ENCODE results near the gene ENTPD5. TPM values are rescaled to one million over a fixed set of nuclear protein-coding genes. Genes with fewer than 3 reads are reported as not detected.

The ENTPD5 gene
- total RNA-seq, 3 donors from 2014 or later, result 10.2 to 52.1 (median 25.0) TPM

- Histone ChIP-seq H3K4me1 (no peaks in the 10 kb centered on the region), H3K27ac (peak overlapping the region in 1 of 2 donors; percentile 17), H3K36me3 (no peaks in the 10 kb centered on the region), H3K27me3 (no peaks in the 10 kb centered on the region), H3K4me3 (no peak overlapping the region), H3K9me3 (no peaks in the 10 kb centered on the region)
- intact Hi-C loops (cut with DNase I; ENCODE audit: low total_unique reads), result no loop called here
- DNase-seq (ENCODE audit: low spot score in 2 of 2), result no peak
- no peak for TF ChIP-seq POLR2AphosphoS5 (IDR thresholded peaks at IDR 0.05)
- TF ChIP-seq CTCF (IDR thresholded peaks at IDR 0.05), result no peak
- TF ChIP-seq POLR2A (IDR thresholded peaks at IDR 0.05), result no peak
These were observed 74.5 kb downstream of the ENTPD5 start for GRCh38 chr14:73944432-73945158.

GRCh38 chr14:73943083-73943482 is 76.0 kb downstream of the ENTPD5 start:
- TF ChIP-seq POLR2AphosphoS5 (IDR thresholded peaks at IDR 0.05) (peak in 2 of 3 donors; percentile 39 to 58), POLR2A (IDR thresholded peaks at IDR 0.05) (no peak)
- H3K4me1 ChIP-seq, result no peaks in the 10 kb centered on the region
- intact Hi-C loops (cut with DNase I; ENCODE audit: low total_unique reads), result no loop called here
- H3K4me3 ChIP-seq, result no peak overlapping the region
- no peaks in the 10 kb centered on the region for H3K27me3 ChIP-seq
- no peaks in the 10 kb centered on the region for H3K9me3 ChIP-seq
- DNase-seq (ENCODE audit: low spot score in 2 of 2), result peak in 1 of 2 donors; percentile 30
- H3K27ac ChIP-seq, result peak overlapping the region in 1 of 2 donors; percentile 59
- H3K36me3 ChIP-seq, result no peaks in the 10 kb centered on the region

GRCh38 chr14:73942180-73942579 is 76.9 kb downstream of the ENTPD5 start:
- TF ChIP-seq CTCF (IDR thresholded peaks at IDR 0.05), result no peak
- no peak for TF ChIP-seq POLR2A (IDR thresholded peaks at IDR 0.05)
- TF ChIP-seq POLR2AphosphoS5 (IDR thresholded peaks at IDR 0.05), result no peak
- H3K27ac ChIP-seq, result peak overlapping the region in 1 of 2 donors; percentile 59
- H3K4me3 ChIP-seq, result no peak overlapping the region
- intact Hi-C loops (cut with DNase I; ENCODE audit: low total_unique reads), result no loop called here
- no peaks in the 10 kb centered on the region for H3K9me3 ChIP-seq
- no peak for DNase-seq (ENCODE audit: low spot score in 2 of 2)
- no peaks in the 10 kb centered on the region for H3K4me1 ChIP-seq
- no peaks in the 10 kb centered on the region for H3K27me3 ChIP-seq
- no peaks in the 10 kb centered on the region for H3K36me3 ChIP-seq

- no peak overlapping the region for H3K27ac ChIP-seq
- DNase-seq (ENCODE audit: low spot score in 2 of 2), result no peak
- no peaks in the 10 kb centered on the region for H3K4me1 ChIP-seq
- no peaks in the 10 kb centered on the region for H3K36me3 ChIP-seq
- H3K9me3 ChIP-seq, result no peaks in the 10 kb centered on the region
- no peaks in the 10 kb centered on the region for H3K27me3 ChIP-seq
- TF ChIP-seq CTCF (IDR thresholded peaks at IDR 0.05), result no peak
- no peak for TF ChIP-seq POLR2AphosphoS5 (IDR thresholded peaks at IDR 0.05)
- TF ChIP-seq POLR2A (IDR thresholded peaks at IDR 0.05), result no peak
- H3K4me3 ChIP-seq, result no peak overlapping the region
- intact Hi-C loops (cut with DNase I; ENCODE audit: low total_unique reads), result no loop called here
These were observed 82.1 kb downstream of the ENTPD5 start for GRCh38 chr14:73937012-73937411.

GRCh38 chr14:73936548-73936947 is 82.5 kb downstream of the ENTPD5 start:
- no peaks in the 10 kb centered on the region for H3K27me3 ChIP-seq
- no peaks in the 10 kb centered on the region for H3K9me3 ChIP-seq
- no peaks in the 10 kb centered on the region for H3K36me3 ChIP-seq
- DNase-seq (ENCODE audit: low spot score in 2 of 2), result no peak
- no peak for TF ChIP-seq POLR2AphosphoS5 (IDR thresholded peaks at IDR 0.05)
- TF ChIP-seq POLR2A (IDR thresholded peaks at IDR 0.05), result no peak
- no peak for TF ChIP-seq CTCF (IDR thresholded peaks at IDR 0.05)
- H3K4me1 ChIP-seq, result no peaks in the 10 kb centered on the region
- intact Hi-C loops (cut with DNase I; ENCODE audit: low total_unique reads), result no loop called here
- H3K4me3 ChIP-seq, result no peak overlapping the region
- H3K27ac ChIP-seq, result no peak overlapping the region
